Thyroid gland (tissue), 4 donors: ENCODE results near the gene SLC6A6.

Experiments used
- CTCF ChIP-seq, 6 experiments: fragments of 200-600 bp in 3 of 6; fragments of 450-650 bp in 3 of 6; sonication (generic) in 3 of 6; IDR thresholded peaks; one replicate each; pipeline ENCODE4 v1.5.1; 2016 to 2019; ENCODE audit warnings: antibody characterized with exemption in 6 of 6, mild to moderate bottlenecking in 2 of 6, inconsistent platforms in 1 of 6, moderate library complexity in 1 of 6
- POLR2A ChIP-seq, 2 donors: fragments of 450-650 bp; IDR thresholded peaks; one replicate each; pipeline ENCODE4 v1.6.1; 2017; ENCODE audit warnings: antibody characterized with exemption in 2 of 2, mild to moderate bottlenecking in 2 of 2, moderate library complexity in 1 of 2

DNA sequence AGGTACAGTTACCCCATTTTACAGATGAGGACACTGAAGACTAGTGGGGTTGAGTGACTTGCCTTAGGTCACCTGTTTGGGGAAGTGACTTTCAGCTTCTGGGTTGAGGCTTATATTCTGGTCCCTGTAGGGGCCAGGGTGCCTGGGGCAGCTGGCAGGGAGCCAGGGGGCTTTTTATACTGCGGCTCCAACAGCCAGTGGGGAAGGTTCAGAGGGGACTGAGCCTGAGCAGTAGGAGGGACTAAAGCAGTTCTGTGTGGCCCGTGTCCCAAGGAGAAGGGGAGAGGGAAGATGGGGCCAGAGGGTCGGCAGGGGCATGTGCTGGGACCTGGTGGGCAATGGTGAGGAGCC, 37.7 kb downstream of the SLC6A6 start:
- TF ChIP-seq CTCF (IDR thresholded peaks at IDR 0.05) (no peak), POLR2A (IDR thresholded peaks at IDR 0.05) (no peak)
